Measurements from ENCODE around the gene FAM221B. TPM values are rescaled to one million over a fixed set of nuclear protein-coding genes. Genes with fewer than 3 reads are reported as not detected.

FAM221B gene
- polyA plus RNA-seq, 1 donor from 2014 or later: 0.09 TPM

- H3K4me2 ChIP-seq (ENCODE audit: low read length): no peak overlapping the region
- no peaks in the 10 kb centered on the region for H3F3A ChIP-seq (ENCODE audit: insufficient read depth, low read length, poor library complexity, severe bottlenecking)
- H3K9me3 ChIP-seq (ENCODE audit: low read length): no peaks in the 10 kb centered on the region
- H3K4me3 ChIP-seq (ENCODE audit: low read length): no peak overlapping the region
- H3K27ac ChIP-seq (ENCODE audit: low read length): no peak overlapping the region
- no peaks in the 10 kb centered on the region for H3K36me3 ChIP-seq (ENCODE audit: insufficient read depth, low read length)
- no peaks in the 10 kb centered on the region for H4K20me1 ChIP-seq (ENCODE audit: insufficient read depth)
- H3K9me2 ChIP-seq (ENCODE audit: insufficient read depth, low read length): no peaks in the 10 kb centered on the region
- no peak overlapping the region for H2AFZ ChIP-seq (ENCODE audit: low read depth, low read length)
- no peaks in the 10 kb centered on the region for H3K27me3 ChIP-seq (ENCODE audit: insufficient read depth, low read depth, low read length)
- no peaks in the 10 kb centered on the region for H3K79me2 ChIP-seq (replicated peaks; ENCODE audit: insufficient read depth, low read length)
- no peak for TF ChIP-seq RAD21 (conservative IDR thresholded peaks at IDR 0.05)
- no peak for TF ChIP-seq CTCF (IDR thresholded peaks at IDR 0.05; ENCODE audit: poor library complexity, severe bottlenecking)
- TF ChIP-seq EP300 (conservative IDR thresholded peaks at IDR 0.05; ENCODE audit: poor library complexity, severe bottlenecking): no peak
- TF ChIP-seq, protein P1, sequence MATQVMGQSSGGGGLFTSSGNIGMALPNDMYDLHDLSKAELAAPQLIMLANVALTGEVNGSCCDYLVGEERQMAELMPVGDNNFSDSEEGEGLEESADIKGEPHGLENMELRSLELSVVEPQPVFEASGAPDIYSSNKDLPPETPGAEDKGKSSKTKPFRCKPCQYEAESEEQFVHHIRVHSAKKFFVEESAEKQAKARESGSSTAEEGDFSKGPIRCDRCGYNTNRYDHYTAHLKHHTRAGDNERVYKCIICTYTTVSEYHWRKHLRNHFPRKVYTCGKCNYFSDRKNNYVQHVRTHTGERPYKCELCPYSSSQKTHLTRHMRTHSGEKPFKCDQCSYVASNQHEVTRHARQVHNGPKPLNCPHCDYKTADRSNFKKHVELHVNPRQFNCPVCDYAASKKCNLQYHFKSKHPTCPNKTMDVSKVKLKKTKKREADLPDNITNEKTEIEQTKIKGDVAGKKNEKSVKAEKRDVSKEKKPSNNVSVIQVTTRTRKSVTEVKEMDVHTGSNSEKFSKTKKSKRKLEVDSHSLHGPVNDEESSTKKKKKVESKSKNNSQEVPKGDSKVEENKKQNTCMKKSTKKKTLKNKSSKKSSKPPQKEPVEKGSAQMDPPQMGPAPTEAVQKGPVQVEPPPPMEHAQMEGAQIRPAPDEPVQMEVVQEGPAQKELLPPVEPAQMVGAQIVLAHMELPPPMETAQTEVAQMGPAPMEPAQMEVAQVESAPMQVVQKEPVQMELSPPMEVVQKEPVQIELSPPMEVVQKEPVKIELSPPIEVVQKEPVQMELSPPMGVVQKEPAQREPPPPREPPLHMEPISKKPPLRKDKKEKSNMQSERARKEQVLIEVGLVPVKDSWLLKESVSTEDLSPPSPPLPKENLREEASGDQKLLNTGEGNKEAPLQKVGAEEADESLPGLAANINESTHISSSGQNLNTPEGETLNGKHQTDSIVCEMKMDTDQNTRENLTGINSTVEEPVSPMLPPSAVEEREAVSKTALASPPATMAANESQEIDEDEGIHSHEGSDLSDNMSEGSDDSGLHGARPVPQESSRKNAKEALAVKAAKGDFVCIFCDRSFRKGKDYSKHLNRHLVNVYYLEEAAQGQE (IDR thresholded peaks at IDR 0.05; ENCODE audit: borderline replicate concordance): no peak
- TF ChIP-seq SMC3 (conservative IDR thresholded peaks at IDR 0.05; ENCODE audit: poor library complexity): no peak
- TF ChIP-seq TAF1 (IDR thresholded peaks at IDR 0.05; ENCODE audit: low read depth): no peak
- no peak for TF ChIP-seq MXI1 (conservative IDR thresholded peaks at IDR 0.05; ENCODE audit: poor library complexity, severe bottlenecking)
- TF ChIP-seq POLR2AphosphoS5 (IDR thresholded peaks at IDR 0.05): no peak
- TF ChIP-seq EZH2 (IDR thresholded peaks at IDR 0.05; ENCODE audit: borderline replicate concordance, insufficient read depth, low read length, poor library complexity, severe bottlenecking): no peak
- H3K9ac ChIP-seq (ENCODE audit: low read length): no peak overlapping the region
These were observed 41.2 kb upstream of the FAM221B start for GRCh38 chr9:35869621-35870216.

DNA sequence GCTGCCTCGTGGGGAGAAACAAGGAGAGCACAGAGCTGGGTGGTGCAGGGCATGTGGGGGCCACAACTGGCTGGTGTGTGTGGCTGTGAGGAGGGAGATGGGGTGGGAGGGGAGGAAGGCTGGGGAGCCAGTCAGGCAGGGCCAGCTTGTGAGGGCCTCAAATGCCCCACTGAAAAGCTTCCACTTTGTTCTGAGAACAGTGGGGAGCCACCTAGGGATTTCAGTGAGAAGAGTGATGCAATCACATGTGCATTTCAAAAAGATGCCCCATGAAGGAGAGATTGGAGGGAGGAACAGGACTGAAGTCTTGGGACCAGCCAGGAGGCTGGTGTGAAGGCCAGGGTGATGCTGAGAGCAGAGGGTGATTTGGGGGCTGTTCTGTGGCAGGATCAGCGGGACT, 40.4 kb upstream of the FAM221B start:
- H3K9ac ChIP-seq (ENCODE audit: low read length): no peak overlapping the region

More for the DNA sequence above, 40.4 kb upstream of the FAM221B start:
- H4K20me1 ChIP-seq (ENCODE audit: insufficient read depth): no peaks in the 10 kb centered on the region
- H2AFZ ChIP-seq (ENCODE audit: low read depth, low read length): no peak overlapping the region
- no peaks in the 10 kb centered on the region for H3K9me3 ChIP-seq (ENCODE audit: low read length)
- H3K36me3 ChIP-seq (ENCODE audit: insufficient read depth, low read length): no peaks in the 10 kb centered on the region
- no peak overlapping the region for H3K27ac ChIP-seq (ENCODE audit: low read length)
- H3K27me3 ChIP-seq (ENCODE audit: insufficient read depth, low read depth, low read length): no peaks in the 10 kb centered on the region
- H3K4me2 ChIP-seq (ENCODE audit: low read length): no peak overlapping the region
- H3K4me3 ChIP-seq (ENCODE audit: low read length): no peak overlapping the region
- TF ChIP-seq EZH2 (IDR thresholded peaks at IDR 0.05; ENCODE audit: borderline replicate concordance, insufficient read depth, low read length, poor library complexity, severe bottlenecking) (no peak), MXI1 (conservative IDR thresholded peaks at IDR 0.05; ENCODE audit: poor library complexity, severe bottlenecking) (no peak), SMC3 (conservative IDR thresholded peaks at IDR 0.05; ENCODE audit: poor library complexity) (no peak)
- no peaks in the 10 kb centered on the region for H3K9me2 ChIP-seq (ENCODE audit: insufficient read depth, low read length)
- H3F3A ChIP-seq (ENCODE audit: insufficient read depth, low read length, poor library complexity, severe bottlenecking): no peaks in the 10 kb centered on the region
- H3K79me2 ChIP-seq (replicated peaks; ENCODE audit: insufficient read depth, low read length): no peaks in the 10 kb centered on the region

Measured in neural cell (in vitro differentiated cells).